A673 (cell line): ENCODE data around the gene TNFSF10.

Source experiments
- EZH2 ChIP-seq: fragments of 200-600 bp; sonication (generic); IDR thresholded peaks from 2 replicates; pipeline ENCODE4 v1.6.1; 2017; ENCODE audit warnings: borderline replicate concordance, low read depth, mild to moderate bottlenecking, mixed read lengths, antibody characterized with exemption, low read length; ENCODE audit not compliant: poor library complexity, severe bottlenecking
- TF ChIP-seq, protein P1 (sequence below): fragments of 300-800, 200-600 bp; sonication (generic); conservative IDR thresholded peaks from 2 replicates; pipeline ENCODE4 v1.5.1; 2017; ENCODE audit warnings: low read depth, mild to moderate bottlenecking, antibody characterized with exemption, low read length, moderate library complexity, mixed read lengths

DNA sequence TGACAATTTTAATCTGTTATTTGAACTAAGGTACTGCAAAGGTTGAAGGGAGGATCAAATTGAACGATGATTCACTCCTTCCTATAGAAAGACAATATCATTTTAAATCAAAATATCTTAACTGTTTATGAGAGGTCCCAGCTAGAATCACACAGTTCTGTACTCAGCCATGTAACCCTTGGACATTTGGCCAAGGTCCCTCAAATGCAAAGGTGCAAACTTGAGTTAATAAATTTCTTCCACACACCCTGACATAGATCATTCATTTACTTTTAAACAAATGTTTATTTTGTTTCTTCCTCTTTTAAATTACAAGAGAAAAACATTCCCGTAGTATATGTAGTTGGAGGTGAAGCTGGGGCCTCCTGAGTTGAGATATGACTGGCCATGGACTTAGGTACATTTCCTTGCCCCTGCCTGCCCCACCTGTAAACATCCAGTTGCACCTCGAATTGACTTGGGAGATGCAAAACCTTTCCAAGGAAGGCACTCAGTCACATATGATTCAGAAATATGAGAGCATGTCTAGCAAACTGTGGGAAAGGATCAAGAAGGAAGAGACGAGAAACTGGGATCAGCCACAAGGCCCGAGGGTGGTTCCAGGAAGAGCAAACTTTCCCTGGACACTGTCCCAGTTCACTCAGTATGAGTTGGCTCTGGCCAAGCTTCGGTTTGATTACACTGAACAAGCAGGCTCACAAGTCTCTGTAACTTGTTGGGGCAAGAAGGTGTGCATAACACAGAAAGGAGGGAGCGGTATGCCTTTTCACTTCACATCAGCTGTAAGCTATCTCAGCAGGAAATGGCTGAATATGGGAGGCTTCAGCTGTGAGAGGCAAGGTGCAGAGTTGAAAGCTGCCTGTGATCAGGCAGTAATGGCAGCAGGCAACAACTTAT lies 6.7 kb downstream of the TNFSF10 start:
- TF ChIP-seq, protein P1, sequence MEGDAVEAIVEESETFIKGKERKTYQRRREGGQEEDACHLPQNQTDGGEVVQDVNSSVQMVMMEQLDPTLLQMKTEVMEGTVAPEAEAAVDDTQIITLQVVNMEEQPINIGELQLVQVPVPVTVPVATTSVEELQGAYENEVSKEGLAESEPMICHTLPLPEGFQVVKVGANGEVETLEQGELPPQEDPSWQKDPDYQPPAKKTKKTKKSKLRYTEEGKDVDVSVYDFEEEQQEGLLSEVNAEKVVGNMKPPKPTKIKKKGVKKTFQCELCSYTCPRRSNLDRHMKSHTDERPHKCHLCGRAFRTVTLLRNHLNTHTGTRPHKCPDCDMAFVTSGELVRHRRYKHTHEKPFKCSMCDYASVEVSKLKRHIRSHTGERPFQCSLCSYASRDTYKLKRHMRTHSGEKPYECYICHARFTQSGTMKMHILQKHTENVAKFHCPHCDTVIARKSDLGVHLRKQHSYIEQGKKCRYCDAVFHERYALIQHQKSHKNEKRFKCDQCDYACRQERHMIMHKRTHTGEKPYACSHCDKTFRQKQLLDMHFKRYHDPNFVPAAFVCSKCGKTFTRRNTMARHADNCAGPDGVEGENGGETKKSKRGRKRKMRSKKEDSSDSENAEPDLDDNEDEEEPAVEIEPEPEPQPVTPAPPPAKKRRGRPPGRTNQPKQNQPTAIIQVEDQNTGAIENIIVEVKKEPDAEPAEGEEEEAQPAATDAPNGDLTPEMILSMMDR: no peak
- no peak for TF ChIP-seq EZH2
